Lung (tissue), 12 donors: Measurements from ENCODE around the gene AGL. TPM values are rescaled to one million over a fixed set of nuclear protein-coding genes. Genes with fewer than 3 reads are reported as not detected.
"Not testable (repeated sequence)": the region's sequence is repeated elsewhere in the genome, so short reads cannot be mapped to it uniquely, and the experiment has no call there.

Experiments used
- ATAC-seq: fragments of 200-7000 bp; cut with Tn5 transposase; one replicate; pipeline ENCODE4 v1.9.1; 2020; ENCODE audit warnings: moderate number of reproducible peaks; ENCODE audit not compliant: insufficient read depth, low FRiP score
- DNase-seq, 3 donors: peaks; one replicate each; pipeline ENCODE4 v3.0.0-alpha.2; 2013 to 2017
- H3K27ac ChIP-seq, 2 donors: one replicate each; pipeline ENCODE4 v1.5.1; 2013; ENCODE audit warnings: mild to moderate bottlenecking in 2 of 2, moderate library complexity in 2 of 2, control low read depth in 1 of 2, inconsistent platforms in 1 of 2, low read depth in 1 of 2, low read length in 1 of 2
- H3K27me3 ChIP-seq, 3 donors: one replicate each; pipeline ENCODE4 v1.5.1; 2013; ENCODE audit warnings: low read length in 2 of 3; ENCODE audit not compliant: control insufficient read depth in 3 of 3, insufficient read depth in 3 of 3
- H3K36me3 ChIP-seq, 4 donors: one replicate each; pipeline ENCODE4 v1.5.1; 2013; ENCODE audit warnings: low read length in 4 of 4, mild to moderate bottlenecking in 1 of 4, moderate library complexity in 1 of 4; ENCODE audit not compliant: control insufficient read depth in 4 of 4, insufficient read depth in 4 of 4
- H3K4me1 ChIP-seq, 5 donors: one replicate each; pipeline ENCODE4 v1.5.1; 2013; ENCODE audit warnings: low read length in 5 of 5, mild to moderate bottlenecking in 2 of 5, moderate library complexity in 1 of 5; ENCODE audit not compliant: control insufficient read depth in 5 of 5, insufficient read depth in 5 of 5
- H3K4me3 ChIP-seq: one replicate; pipeline ENCODE4 v1.5.1; 2013; ENCODE audit warnings: mild to moderate bottlenecking, control low read depth, moderate library complexity
- H3K9ac ChIP-seq, 2 donors: one replicate each; pipeline ENCODE4 v1.5.1; 2013; ENCODE audit warnings: low read length in 2 of 2, control low read depth in 1 of 2; ENCODE audit not compliant: insufficient read depth in 1 of 2
- H3K9me3 ChIP-seq, 4 donors: one replicate each; pipeline ENCODE4 v1.5.1; 2013; ENCODE audit warnings: low read length in 3 of 4, mild to moderate bottlenecking in 1 of 4, moderate library complexity in 1 of 4; ENCODE audit not compliant: control insufficient read depth in 4 of 4, insufficient read depth in 3 of 4
- WGBS, 2 donors: extraction: QIAGEN DNeasy Blood & Tissue Kit; methylation state at CpG; one replicate each; pipeline ENCODE4 v1.1.7; 2013; 5-methylcytosine and 5-hydroxymethylcytosine counted together
- polyA plus RNA-seq, 2 donors: library from polyadenylated mRNA; stranded (reverse); fragments of 200-250 nt; gene quantifications; one replicate each; pipeline ENCODE4 v1.2.1, GENCODE V29; 2013
- total RNA-seq, 2 donors: library from RNA; depleted of rRNA in 1 of 2; stranded (reverse); fragments of >200 nt in 1 of 2; gene quantifications; one replicate each; pipeline ENCODE4 v1.2.1, GENCODE V29; 2014 to 2021
- TF ChIP-seq, protein P1 (sequence below): IDR thresholded peaks from 2 replicates; pipeline ENCODE4 v1.5.1; 2012; ENCODE audit warnings: mild to moderate bottlenecking; ENCODE audit errors: control extremely low read depth, extremely low read depth
- donor health status: control.
- donor health status: control.
- donor health status: Bipolar disorder and iron deficiency.
- donor health status: healthy.
- donor health status: DM: yes; HTN: yes; CAD: no.

The AGL gene
- total and polyA plus RNA-seq, 4 donors: 4.3 to 24.0 (median 11.1) TPM

DNA sequence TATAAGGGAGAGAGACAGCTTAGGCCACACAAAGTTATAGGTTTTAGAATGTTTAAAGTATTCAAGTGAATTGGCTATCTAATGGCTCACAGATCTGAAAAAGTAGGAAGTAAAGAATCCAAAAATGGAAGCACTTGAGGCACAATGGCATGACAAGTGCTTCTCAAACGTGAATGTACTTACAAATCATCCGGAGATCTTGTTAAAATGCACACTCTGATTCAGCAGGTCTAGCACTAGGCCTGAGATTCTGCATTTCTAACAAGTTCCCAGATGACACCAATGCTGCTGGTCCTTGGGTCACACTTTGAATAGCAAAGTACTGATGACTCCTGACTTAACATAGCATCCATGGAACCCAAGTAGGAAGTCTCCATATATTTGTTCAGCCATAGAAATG is 20.9 kb upstream of the AGL start:
- no peak overlapping the region for H3K9ac ChIP-seq
- 65 to 71% methylated on average over 2 of the region's 2 CpGs for WGBS, 2 donors
- H3K9me3 ChIP-seq: no peaks in the 10 kb centered on the region
- no peak overlapping the region for H3K27ac ChIP-seq
- H3K36me3 ChIP-seq: no peaks in the 10 kb centered on the region
- DNase-seq: peak in 1 of 3 donors; percentile 24
- no peaks in the 10 kb centered on the region for H3K4me1 ChIP-seq
- no peak overlapping the region for H3K4me3 ChIP-seq
- TF ChIP-seq, protein P1, sequence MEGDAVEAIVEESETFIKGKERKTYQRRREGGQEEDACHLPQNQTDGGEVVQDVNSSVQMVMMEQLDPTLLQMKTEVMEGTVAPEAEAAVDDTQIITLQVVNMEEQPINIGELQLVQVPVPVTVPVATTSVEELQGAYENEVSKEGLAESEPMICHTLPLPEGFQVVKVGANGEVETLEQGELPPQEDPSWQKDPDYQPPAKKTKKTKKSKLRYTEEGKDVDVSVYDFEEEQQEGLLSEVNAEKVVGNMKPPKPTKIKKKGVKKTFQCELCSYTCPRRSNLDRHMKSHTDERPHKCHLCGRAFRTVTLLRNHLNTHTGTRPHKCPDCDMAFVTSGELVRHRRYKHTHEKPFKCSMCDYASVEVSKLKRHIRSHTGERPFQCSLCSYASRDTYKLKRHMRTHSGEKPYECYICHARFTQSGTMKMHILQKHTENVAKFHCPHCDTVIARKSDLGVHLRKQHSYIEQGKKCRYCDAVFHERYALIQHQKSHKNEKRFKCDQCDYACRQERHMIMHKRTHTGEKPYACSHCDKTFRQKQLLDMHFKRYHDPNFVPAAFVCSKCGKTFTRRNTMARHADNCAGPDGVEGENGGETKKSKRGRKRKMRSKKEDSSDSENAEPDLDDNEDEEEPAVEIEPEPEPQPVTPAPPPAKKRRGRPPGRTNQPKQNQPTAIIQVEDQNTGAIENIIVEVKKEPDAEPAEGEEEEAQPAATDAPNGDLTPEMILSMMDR: no peak
- H3K27me3 ChIP-seq: no peaks in the 10 kb centered on the region
- peak; percentile 34 for ATAC-seq

DNA sequence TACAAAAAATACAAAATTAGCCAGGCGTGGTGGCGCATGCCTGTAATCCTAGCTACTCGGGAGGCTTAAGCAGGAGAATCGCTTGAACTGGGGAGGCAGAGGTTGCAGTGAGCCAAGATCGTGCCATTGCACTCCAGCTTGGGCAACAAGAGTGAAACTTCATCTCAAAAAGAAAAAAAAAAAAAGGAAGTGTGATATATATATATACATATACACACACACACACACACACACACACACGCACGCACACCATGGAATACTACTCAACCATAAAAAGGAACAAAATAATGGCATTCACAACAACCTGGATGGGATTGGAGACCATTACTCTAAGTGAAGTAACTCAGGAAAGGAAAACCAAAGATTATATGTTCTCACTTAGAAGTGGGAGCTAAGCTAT is 16.2 kb upstream of the AGL start:
- H3K4me1 ChIP-seq, ATAC-seq, H3K36me3 ChIP-seq, H3K9ac ChIP-seq, H3K27me3 ChIP-seq, H3K27ac ChIP-seq, DNase-seq, H3K4me3 ChIP-seq, H3K9me3 ChIP-seq: not testable (repeated sequence)
- WGBS, 2 donors: 82 to 95% methylated on average over 7 of the region's 7 CpGs

DNA sequence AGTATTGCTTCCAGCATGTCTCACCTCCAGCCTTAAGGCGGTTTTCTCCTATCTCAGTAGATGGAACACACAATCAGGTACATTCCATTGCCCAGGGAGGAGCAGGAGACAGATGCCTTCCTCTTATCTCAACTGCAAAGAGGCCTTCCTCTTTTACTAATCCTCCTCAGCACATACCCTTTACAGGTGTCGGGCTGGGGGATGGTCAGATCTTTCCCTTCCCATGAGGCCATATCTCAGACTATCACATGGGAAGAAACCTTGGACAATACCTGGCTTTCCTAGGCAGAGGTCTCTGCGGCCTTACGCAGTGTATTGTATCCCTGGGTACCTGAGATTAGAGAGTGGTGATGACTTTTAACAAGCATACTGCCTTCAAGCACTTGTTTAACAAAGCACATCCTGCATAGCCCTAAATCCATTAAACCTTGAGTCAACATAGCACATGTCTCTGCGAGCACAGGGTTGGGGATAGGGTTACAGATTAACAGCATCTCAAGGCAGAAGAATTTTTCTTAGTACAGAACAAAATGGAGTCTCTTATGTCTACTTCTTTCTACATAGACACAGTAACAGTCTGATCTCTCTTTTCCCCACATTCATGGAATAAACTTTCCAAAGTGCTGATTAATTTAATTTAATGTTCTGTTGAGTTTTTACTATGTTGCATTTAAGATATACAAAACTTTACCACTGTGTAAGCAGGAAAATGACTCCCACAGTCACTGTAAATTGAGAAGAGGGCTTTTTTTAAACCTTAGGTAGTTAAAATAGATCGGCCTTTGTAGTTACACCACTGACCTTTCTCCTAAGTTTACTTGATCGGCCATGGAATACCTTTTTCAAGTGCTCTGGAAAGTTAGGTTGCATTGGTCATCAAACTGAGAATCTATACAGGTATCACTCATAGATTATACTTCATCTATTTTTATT is 13.7 kb upstream of the AGL start:
- not testable (repeated sequence) for H3K9me3 ChIP-seq, ATAC-seq, DNase-seq, H3K4me1 ChIP-seq, H3K9ac ChIP-seq, H3K36me3 ChIP-seq, H3K4me3 ChIP-seq, H3K27ac ChIP-seq, H3K27me3 ChIP-seq
- 81 to 84% methylated on average over 7 of the region's 7 CpGs for WGBS, 2 donors

DNA sequence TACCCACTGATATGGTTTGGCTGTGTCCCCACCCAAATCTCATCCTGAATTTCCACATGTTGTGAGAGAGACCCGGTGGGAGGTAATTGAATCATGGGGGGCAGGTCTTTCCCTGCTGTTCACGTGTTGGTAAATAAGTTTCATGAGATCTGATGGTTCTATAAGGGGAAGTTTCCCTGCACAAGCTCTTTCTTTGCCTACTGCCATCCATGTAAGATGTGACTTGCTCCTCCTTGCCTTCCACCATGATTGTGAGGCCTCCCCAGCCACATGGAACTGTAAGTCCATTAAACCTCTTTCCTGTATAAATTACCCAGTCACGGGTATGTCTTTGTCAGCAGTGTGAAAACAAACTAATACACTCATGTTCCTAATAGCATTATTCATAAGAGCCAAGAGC is 9.8 kb upstream of the AGL start:
- not testable (repeated sequence) for H3K27me3 ChIP-seq, H3K9ac ChIP-seq, H3K36me3 ChIP-seq, ATAC-seq, H3K9me3 ChIP-seq, H3K4me3 ChIP-seq, H3K4me1 ChIP-seq, H3K27ac ChIP-seq, DNase-seq
- 77 to 92% methylated on average over 3 of the region's 3 CpGs for WGBS, 2 donors

DNA sequence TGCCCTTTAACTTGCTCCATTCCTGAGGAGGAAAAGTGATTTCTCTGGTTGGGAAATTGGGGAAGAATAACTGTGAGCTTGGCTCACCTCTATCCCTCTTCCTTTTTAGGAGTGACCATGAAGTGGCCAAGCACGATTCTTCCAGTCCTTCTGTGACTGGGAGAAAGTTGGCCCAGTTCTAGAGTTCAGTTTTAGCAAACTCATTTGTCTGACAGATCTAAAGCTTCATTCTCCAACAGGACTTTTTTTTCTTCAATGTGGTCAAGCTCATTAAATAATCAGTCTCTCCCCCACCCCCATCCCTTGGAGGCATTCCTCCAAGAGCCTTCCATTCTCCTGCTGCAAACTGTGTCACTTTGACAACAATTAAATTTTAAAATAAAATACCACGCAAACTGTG is 6.4 kb upstream of the AGL start:
- TF ChIP-seq, protein P1: no peak
- H3K9ac ChIP-seq: no peak overlapping the region
- no peaks in the 10 kb centered on the region for H3K4me1 ChIP-seq
- no peak for DNase-seq
- H3K36me3 ChIP-seq: no peaks in the 10 kb centered on the region
- no peak overlapping the region for H3K4me3 ChIP-seq
- H3K27ac ChIP-seq: no peak overlapping the region
- H3K9me3 ChIP-seq: peaks cover 0 to 4% (median 0%) of the 10 kb centered on the region in 4 donors
- 73 to 83% methylated on average over 2 of the region's 2 CpGs for WGBS, 2 donors
- ATAC-seq: no peak
- H3K27me3 ChIP-seq: no peaks in the 10 kb centered on the region

DNA sequence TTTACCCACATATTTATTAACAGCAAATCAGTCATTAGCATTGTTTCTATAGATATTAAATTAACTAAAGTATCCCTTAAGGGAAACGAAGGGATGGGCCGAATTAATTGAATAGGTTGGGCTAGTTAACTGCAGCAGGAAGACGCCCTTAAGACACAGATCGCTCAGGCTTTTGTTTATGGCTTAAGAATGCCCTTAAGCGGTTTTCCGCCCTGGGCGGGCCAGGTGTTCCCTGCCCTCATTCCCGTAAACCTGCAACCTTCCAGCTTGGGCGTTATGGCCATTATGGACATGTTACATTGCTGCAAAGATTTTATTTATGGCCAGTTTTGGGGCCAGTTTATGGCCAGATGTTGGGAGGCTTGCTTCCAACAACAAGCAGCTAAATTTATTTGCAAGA is 5.0 kb upstream of the AGL start:
- H3K9ac ChIP-seq, H3K36me3 ChIP-seq, H3K4me3 ChIP-seq, DNase-seq, H3K27me3 ChIP-seq, H3K4me1 ChIP-seq, H3K9me3 ChIP-seq, H3K27ac ChIP-seq, ATAC-seq: not testable (repeated sequence)
- WGBS, 2 donors: 93 to 96% methylated on average over 9 of the region's 9 CpGs
